ENCODE measurements around the gene MAP2K1.
A peak's percentile ranks its signal among the peaks of the same experiment; 100 is the strongest.
"Not testable (repeated sequence)": the region's sequence is repeated elsewhere in the genome, so short reads cannot be mapped to it uniquely, and the experiment has no call there.

Gene MAP2K1

GRCh38 chr15:66381376-66381775, 5.3 kb upstream of the MAP2K1 start:
- H3K4me3 ChIP-seq (ENCODE audit: low read length in 2 of 2); H3K27me3 ChIP-seq (ENCODE audit: control insufficient read depth in 3 of 3, insufficient read depth in 3 of 3, low read depth in 1 of 3, low read length in 3 of 3); H3K79me1 ChIP-seq (ENCODE audit: low read depth, low read length); H3K23ac ChIP-seq (ENCODE audit: low read depth, low read length, poor library complexity); H3K36me3 ChIP-seq (replicated peaks in 1 of 2; ENCODE audit: control insufficient read depth in 2 of 2, insufficient read depth in 2 of 2, low read length in 2 of 2); H3K9me3 ChIP-seq (replicated peaks in 1 of 2; ENCODE audit: control insufficient read depth in 2 of 2, insufficient read depth in 1 of 2, low read depth in 1 of 2, low read length in 2 of 2); H2BK15ac ChIP-seq (ENCODE audit: low read length); DNase-seq (ENCODE audit: low spot score); H4K8ac ChIP-seq (ENCODE audit: low read depth, low read length); H4K91ac ChIP-seq (ENCODE audit: low read depth, low read length, poor library complexity); H2BK12ac ChIP-seq (ENCODE audit: low read length); H2AK5ac ChIP-seq (ENCODE audit: low read depth, low read length); H3K4me2 ChIP-seq (ENCODE audit: insufficient read depth, low read length, poor library complexity, severe bottlenecking); H2AFZ ChIP-seq (ENCODE audit: low read length); H2BK120ac ChIP-seq (ENCODE audit: low read depth, low read length); H3K4me1 ChIP-seq (ENCODE audit: control insufficient read depth in 2 of 2, insufficient read depth in 1 of 2, low read depth in 1 of 2, low read length in 2 of 2); H3K9ac ChIP-seq (ENCODE audit: low read depth, low read length, poor library complexity); H2BK5ac ChIP-seq (ENCODE audit: low read length); H3K27ac ChIP-seq (replicated peaks; ENCODE audit: low read length); H3K4ac ChIP-seq (ENCODE audit: low read length); H3K14ac ChIP-seq (ENCODE audit: low read length); H3K18ac ChIP-seq (ENCODE audit: low read length): not testable (repeated sequence)
- WGBS, 2 donors (ENCODE audit: extremely low coverage in 2 of 2, insufficient read length in 2 of 2, insufficient replicate concordance in 1 of 2) = no CpG with 5 or more reads among the region's 2 CpGs

- peak overlapping the region; percentile 55 for H3K23ac ChIP-seq (ENCODE audit: low read depth, low read length, poor library complexity)
- H2BK15ac ChIP-seq (ENCODE audit: low read length) = peak overlapping the region; percentile 91
- H3K27ac ChIP-seq (replicated peaks; ENCODE audit: low read length) = peak overlapping the region; percentile 82
- peak; percentile 39 for DNase-seq (ENCODE audit: low spot score)
- peaks cover 7% of the 10 kb centered on the region for H3K79me1 ChIP-seq (ENCODE audit: low read depth, low read length)
- peak overlapping the region; percentile 80 for H3K18ac ChIP-seq (ENCODE audit: low read length)
- WGBS, 2 donors (ENCODE audit: extremely low coverage in 2 of 2, insufficient read length in 2 of 2, insufficient replicate concordance in 1 of 2) = no CpG with 5 or more reads among the region's 62 CpGs
- H3K4me3 ChIP-seq (ENCODE audit: low read length in 2 of 2) = peak overlapping the region; percentile 68 to 96
- no peak overlapping the region for H4K91ac ChIP-seq (ENCODE audit: low read depth, low read length, poor library complexity)
- peak overlapping the region; percentile 82 for H2BK5ac ChIP-seq (ENCODE audit: low read length)
- no peak overlapping the region for H2BK12ac ChIP-seq (ENCODE audit: low read length)
- no peak overlapping the region for H4K8ac ChIP-seq (ENCODE audit: low read depth, low read length)
- H2BK120ac ChIP-seq (ENCODE audit: low read depth, low read length) = no peak overlapping the region
- peaks cover 2 to 8% of the 10 kb centered on the region in 2 donors for H3K4me1 ChIP-seq (ENCODE audit: control insufficient read depth in 2 of 2, insufficient read depth in 1 of 2, low read depth in 1 of 2, low read length in 2 of 2)
- H2AK5ac ChIP-seq (ENCODE audit: low read depth, low read length) = peak overlapping the region; percentile 15
- H3K9ac ChIP-seq (ENCODE audit: low read depth, low read length, poor library complexity) = peak overlapping the region; percentile 93
- peak overlapping the region; percentile 92 for H2AFZ ChIP-seq (ENCODE audit: low read length)
- no peak overlapping the region for H3K4ac ChIP-seq (ENCODE audit: low read length)
- no peaks in the 10 kb centered on the region for H3K27me3 ChIP-seq (ENCODE audit: control insufficient read depth in 3 of 3, insufficient read depth in 3 of 3, low read depth in 1 of 3, low read length in 3 of 3)
- H3K36me3 ChIP-seq (replicated peaks in 1 of 2; ENCODE audit: control insufficient read depth in 2 of 2, insufficient read depth in 2 of 2, low read length in 2 of 2) = peaks cover 1 to 32% of the 10 kb centered on the region in 2 donors
- peaks cover 0 to 2% of the 10 kb centered on the region in 2 donors for H3K9me3 ChIP-seq (replicated peaks in 1 of 2; ENCODE audit: control insufficient read depth in 2 of 2, insufficient read depth in 1 of 2, low read depth in 1 of 2, low read length in 2 of 2)
- H3K4me2 ChIP-seq (ENCODE audit: insufficient read depth, low read length, poor library complexity, severe bottlenecking) = peak overlapping the region; percentile 89
- no peak overlapping the region for H3K14ac ChIP-seq (ENCODE audit: low read length)
These were observed 691 bp downstream of the MAP2K1 start for GRCh38 chr15:66387163-66388042.

GRCh38 chr15:66388043-66388363, 1.3 kb downstream of the MAP2K1 start:
- peaks cover 0 to 2% of the 10 kb centered on the region in 2 donors for H3K9me3 ChIP-seq (replicated peaks in 1 of 2; ENCODE audit: control insufficient read depth in 2 of 2, insufficient read depth in 1 of 2, low read depth in 1 of 2, low read length in 2 of 2)
- H2AFZ ChIP-seq (ENCODE audit: low read length) = peak overlapping the region; percentile 92
- peaks cover 7% of the 10 kb centered on the region for H3K79me1 ChIP-seq (ENCODE audit: low read depth, low read length)
- H4K8ac ChIP-seq (ENCODE audit: low read depth, low read length) = no peak overlapping the region
- peaks cover 2 to 8% of the 10 kb centered on the region in 2 donors for H3K4me1 ChIP-seq (ENCODE audit: control insufficient read depth in 2 of 2, insufficient read depth in 1 of 2, low read depth in 1 of 2, low read length in 2 of 2)
- peaks cover 1 to 32% of the 10 kb centered on the region in 2 donors for H3K36me3 ChIP-seq (replicated peaks in 1 of 2; ENCODE audit: control insufficient read depth in 2 of 2, insufficient read depth in 2 of 2, low read length in 2 of 2)
- DNase-seq (ENCODE audit: low spot score) = no peak
- H2BK15ac ChIP-seq (ENCODE audit: low read length) = no peak overlapping the region
- H3K4me2 ChIP-seq (ENCODE audit: insufficient read depth, low read length, poor library complexity, severe bottlenecking) = peak overlapping the region; percentile 89
- H3K27me3 ChIP-seq (ENCODE audit: control insufficient read depth in 3 of 3, insufficient read depth in 3 of 3, low read depth in 1 of 3, low read length in 3 of 3) = no peaks in the 10 kb centered on the region
- H2BK120ac ChIP-seq (ENCODE audit: low read depth, low read length) = no peak overlapping the region
- H3K4me3 ChIP-seq (ENCODE audit: low read length in 2 of 2) = peak overlapping the region; percentile 68 to 96
- H3K14ac ChIP-seq (ENCODE audit: low read length) = no peak overlapping the region
- no peak overlapping the region for H3K9ac ChIP-seq (ENCODE audit: low read depth, low read length, poor library complexity)
- H3K23ac ChIP-seq (ENCODE audit: low read depth, low read length, poor library complexity) = no peak overlapping the region
- WGBS, 2 donors (ENCODE audit: extremely low coverage in 2 of 2, insufficient read length in 2 of 2, insufficient replicate concordance in 1 of 2) = no CpG with 5 or more reads among the region's 3 CpGs
- H3K4ac ChIP-seq (ENCODE audit: low read length) = no peak overlapping the region
- H2AK5ac ChIP-seq (ENCODE audit: low read depth, low read length) = no peak overlapping the region
- no peak overlapping the region for H3K18ac ChIP-seq (ENCODE audit: low read length)
- H4K91ac ChIP-seq (ENCODE audit: low read depth, low read length, poor library complexity) = no peak overlapping the region
- no peak overlapping the region for H3K27ac ChIP-seq (replicated peaks; ENCODE audit: low read length)
- no peak overlapping the region for H2BK12ac ChIP-seq (ENCODE audit: low read length)
- H2BK5ac ChIP-seq (ENCODE audit: low read length) = no peak overlapping the region

GRCh38 chr15:66388576-66388975, 1.9 kb downstream of the MAP2K1 start:
- H3K18ac ChIP-seq (ENCODE audit: low read length) = no peak overlapping the region
- no peak for DNase-seq (ENCODE audit: low spot score)
- no peak overlapping the region for H2BK12ac ChIP-seq (ENCODE audit: low read length)
- no peak overlapping the region for H3K4ac ChIP-seq (ENCODE audit: low read length)
- peaks cover 0 to 2% of the 10 kb centered on the region in 2 donors for H3K9me3 ChIP-seq (replicated peaks in 1 of 2; ENCODE audit: control insufficient read depth in 2 of 2, insufficient read depth in 1 of 2, low read depth in 1 of 2, low read length in 2 of 2)
- H3K23ac ChIP-seq (ENCODE audit: low read depth, low read length, poor library complexity) = no peak overlapping the region
- no peak overlapping the region for H4K8ac ChIP-seq (ENCODE audit: low read depth, low read length)
- H3K14ac ChIP-seq (ENCODE audit: low read length) = no peak overlapping the region
- peaks cover 1 to 34% of the 10 kb centered on the region in 2 donors for H3K36me3 ChIP-seq (replicated peaks in 1 of 2; ENCODE audit: control insufficient read depth in 2 of 2, insufficient read depth in 2 of 2, low read length in 2 of 2)
- H2BK5ac ChIP-seq (ENCODE audit: low read length) = no peak overlapping the region
- peaks cover 7% of the 10 kb centered on the region for H3K79me1 ChIP-seq (ENCODE audit: low read depth, low read length)
- H3K4me1 ChIP-seq (ENCODE audit: control insufficient read depth in 2 of 2, insufficient read depth in 1 of 2, low read depth in 1 of 2, low read length in 2 of 2) = peaks cover 2 to 8% of the 10 kb centered on the region in 2 donors
- no peak overlapping the region for H4K91ac ChIP-seq (ENCODE audit: low read depth, low read length, poor library complexity)
- peak overlapping the region in 1 of 2 donors; percentile 68 for H3K4me3 ChIP-seq (ENCODE audit: low read length in 2 of 2)
- WGBS, 2 donors (ENCODE audit: extremely low coverage in 2 of 2, insufficient read length in 2 of 2, insufficient replicate concordance in 1 of 2) = no CpG with 5 or more reads among the region's 5 CpGs
- H3K27me3 ChIP-seq (ENCODE audit: control insufficient read depth in 3 of 3, insufficient read depth in 3 of 3, low read depth in 1 of 3, low read length in 3 of 3) = no peaks in the 10 kb centered on the region
- H2BK15ac ChIP-seq (ENCODE audit: low read length) = no peak overlapping the region
- no peak overlapping the region for H2AFZ ChIP-seq (ENCODE audit: low read length)
- no peak overlapping the region for H3K4me2 ChIP-seq (ENCODE audit: insufficient read depth, low read length, poor library complexity, severe bottlenecking)
- H2BK120ac ChIP-seq (ENCODE audit: low read depth, low read length) = no peak overlapping the region
- H3K9ac ChIP-seq (ENCODE audit: low read depth, low read length, poor library complexity) = no peak overlapping the region
- H2AK5ac ChIP-seq (ENCODE audit: low read depth, low read length) = no peak overlapping the region
- H3K27ac ChIP-seq (replicated peaks; ENCODE audit: low read length) = no peak overlapping the region

All from neuronal stem cell (in vitro differentiated cells).